Measurements from ENCODE around the gene SLX4.

The SLX4 gene

GRCh38 chr16:3548859-3549258 lies 62.5 kb downstream of the SLX4 start:
- no peak for FAIRE-seq

- FAIRE-seq = no peak
Observed at GRCh38 chr16:3548445-3548844, 63.0 kb downstream of the SLX4 start.

- no peak for FAIRE-seq
Observed at GRCh38 chr16:3546986-3547682, 64.3 kb downstream of the SLX4 start.

GRCh38 chr16:3542601-3543373 lies 68.6 kb downstream of the SLX4 start:
- no peak for FAIRE-seq

DNA sequence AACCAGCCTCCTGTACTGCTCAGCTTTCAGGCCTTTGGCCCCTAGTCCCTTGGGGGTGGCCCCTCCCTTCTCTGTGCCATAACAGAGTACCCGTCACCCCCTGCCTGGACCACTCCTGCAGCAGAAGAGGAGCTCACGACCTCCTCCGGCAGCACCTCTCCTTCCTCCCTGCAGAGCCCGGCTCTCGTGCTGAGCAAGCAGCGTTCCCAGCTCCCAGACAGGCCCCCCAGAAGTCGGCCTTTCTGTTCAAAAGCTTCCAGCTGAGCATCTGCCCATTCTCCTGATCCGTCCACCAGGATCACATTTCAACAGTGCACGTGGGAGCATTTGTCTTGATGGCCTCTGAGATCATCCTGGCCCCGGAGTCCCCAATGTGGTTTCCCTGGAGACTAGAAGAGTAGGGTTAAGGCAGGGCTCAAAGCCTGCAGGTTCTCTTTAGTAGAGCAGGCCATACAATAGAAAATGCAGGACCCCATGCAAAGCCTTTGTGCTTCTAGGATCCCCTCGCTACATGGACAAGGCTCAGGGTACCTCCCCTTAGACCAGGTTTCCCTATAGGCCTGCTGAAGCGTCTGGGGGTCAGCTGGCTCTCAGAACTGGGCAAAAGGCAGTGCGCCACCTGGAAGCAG lies 69.8 kb downstream of the SLX4 start:
- FAIRE-seq = no peak

DNA sequence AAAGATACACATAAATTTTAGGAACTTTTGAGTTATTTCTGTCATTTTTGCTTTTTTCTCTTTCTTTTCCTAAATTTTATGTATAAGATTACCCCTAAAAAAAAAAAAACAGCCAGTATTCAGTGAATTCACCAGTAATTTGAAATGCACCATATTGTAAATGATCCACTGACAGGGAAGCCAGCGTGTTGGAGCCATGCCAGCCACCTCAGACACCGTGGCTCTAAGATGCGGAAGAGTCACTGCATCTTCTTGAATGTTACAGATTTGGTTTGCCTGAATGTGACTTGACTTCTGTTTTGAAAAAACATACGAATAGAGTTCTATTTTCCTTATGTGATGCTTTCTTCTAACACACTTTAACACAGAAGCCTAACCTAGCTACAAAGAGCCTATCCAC lies 73.2 kb downstream of the SLX4 start:
- no peak for FAIRE-seq

DNA sequence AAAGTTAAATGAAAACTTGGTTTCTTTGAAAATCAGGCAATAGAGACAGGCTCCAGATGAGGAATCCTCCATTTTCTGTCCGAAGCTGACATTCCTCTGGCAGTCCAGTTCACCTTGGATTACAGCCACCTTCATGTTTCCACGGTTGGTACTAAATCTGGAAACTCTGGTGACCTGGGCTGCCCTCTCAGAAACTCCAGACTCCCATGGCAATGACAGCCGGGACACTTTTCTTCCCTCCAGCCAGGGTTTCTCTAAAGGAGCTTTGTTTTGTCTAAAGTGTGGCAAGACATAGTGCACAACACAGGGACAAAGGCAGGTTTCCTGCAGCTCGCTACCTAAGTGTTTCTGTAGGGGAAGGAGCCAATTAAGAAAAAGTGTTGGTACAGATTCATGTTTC lies 74.6 kb downstream of the SLX4 start:
- no peak for FAIRE-seq

- no peak for FAIRE-seq
Observed at GRCh38 chr16:3536271-3536731, 75.1 kb downstream of the SLX4 start.

GRCh38 chr16:3534126-3534525 lies 77.3 kb downstream of the SLX4 start:
- FAIRE-seq = no peak

DNA sequence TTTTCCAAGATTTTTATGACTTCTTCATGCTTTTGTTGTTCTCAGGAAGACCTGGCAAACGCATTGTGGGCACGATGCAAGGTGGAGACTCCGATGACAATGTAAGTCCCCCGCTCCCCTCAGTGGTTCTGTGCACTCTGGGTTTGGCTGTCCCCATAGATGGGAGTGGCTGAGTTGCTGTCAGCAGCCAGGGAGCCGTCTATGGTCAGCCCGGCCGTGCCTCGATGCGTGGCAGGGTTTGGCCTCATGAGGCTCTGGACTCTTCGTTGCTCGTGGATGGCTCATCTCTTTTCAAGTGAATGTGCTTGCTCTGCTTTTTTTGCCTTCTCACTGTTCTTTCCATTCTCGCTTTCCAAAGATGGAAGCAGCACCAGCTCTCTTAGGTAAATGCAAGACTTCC lies 78.7 kb downstream of the SLX4 start:
- no peak for FAIRE-seq

All from A204.1 (cell line).